HepG2 (cell line): ENCODE results near the gene DUOXA2. TPM values are rescaled to one million over a fixed set of nuclear protein-coding genes. Genes with fewer than 3 reads are reported as not detected.

ENCODE experiments used
- ATAC-seq: fragments of 200-7000 bp; cut with Tn5 transposase; 3 replicates; pipeline ENCODE4 v1.9.1; 2020; ENCODE audit warnings: mild to moderate bottlenecking, moderate library complexity
- BruUV-seq: library from RNA; stranded (reverse); fragments of 400-500 nt; replicated peaks from 2 replicates; lab custom pipeline; 2021; lab: Mats Ljungman, UMichigan
- CTCF ChIA-PET: fragments of 300-600 bp; formaldehyde crosslinking; extraction: SDS; loops from one replicate; lab custom pipeline; 2021; ENCODE audit warnings: low total read pairs, inconsistent platforms, low intra/inter-chr PET ratio; lab: Yijun Ruan, JAX
- POLR2A ChIA-PET: fragments of 350-600 bp; sonication (Branson Sonifier 250); formaldehyde crosslinking; loops from one replicate; lab custom pipeline; 2020; ENCODE audit warnings: antibody characterized with exemption, inconsistent platforms; lab: Yijun Ruan, JAX
- DNase-seq: peaks from one replicate; pipeline ENCODE4 v3.0.0-alpha.2; 2015; ENCODE audit warnings: low spot score
- FAIRE-seq: peaks from 3 replicates; lab custom pipeline; 2011; peaks lifted over from hg19 to GRCh38; lab: Jason Lieb, UNC
- H2AFZ ChIP-seq: one replicate; pipeline ENCODE4 v1.6.1; 2011; ENCODE audit warnings: low read length, inconsistent platforms
- H3K27ac ChIP-seq: fragments of 300-600 bp; 3 replicates; pipeline ENCODE4 v1.8.0; 2011; ENCODE audit warnings: mixed run types, mild to moderate bottlenecking, mixed read lengths, low read length, inconsistent platforms; ENCODE audit not compliant: insufficient read depth; ENCODE audit errors: extremely low read length
- H3K27me3 ChIP-seq, 2 experiments: fragments of 200-600 bp in 1 of 2; 2 replicates in 1 of 2; 3 replicates in 1 of 2; pipeline versions ENCODE4 v1.6.0 to v1.8.0; 2011; ENCODE audit warnings: low read length in 2 of 2, mild to moderate bottlenecking in 2 of 2, moderate library complexity in 2 of 2, inconsistent platforms in 1 of 2; ENCODE audit not compliant: insufficient read depth in 2 of 2, control insufficient read depth in 1 of 2
- H3K36me3 ChIP-seq, 2 experiments: fragments of 200-600 bp in 1 of 2; replicated peaks in 1 of 2; 2 replicates in 1 of 2; 3 replicates in 1 of 2; pipeline versions ENCODE4 v1.5.1 to v1.8.0; 2011; ENCODE audit warnings: low read length in 2 of 2, inconsistent platforms in 1 of 2; ENCODE audit not compliant: insufficient read depth in 2 of 2, control insufficient read depth in 1 of 2
- H3K4me1 ChIP-seq: 2 replicates; pipeline ENCODE4 v1.5.1; 2012; ENCODE audit warnings: low read length, inconsistent platforms; ENCODE audit not compliant: insufficient read depth
- H3K4me2 ChIP-seq: 2 replicates; pipeline ENCODE4 v1.6.0; 2011; ENCODE audit warnings: low read depth, low read length, inconsistent platforms
- H3K4me3 ChIP-seq, 3 experiments: fragments of 200-600 bp in 1 of 3; sonication (generic), shearing (Covaris generic) in 1 of 3; replicated peaks in 1 of 3; 2 replicates each; pipeline ENCODE4 v1.5.1; 2011 to 2016; ENCODE audit warnings: low read length in 3 of 3, inconsistent platforms in 2 of 3, low read depth in 2 of 3, mild to moderate bottlenecking in 2 of 3, control low read depth in 1 of 3, mixed read lengths in 1 of 3; ENCODE audit not compliant: insufficient read depth in 1 of 3
- H3K79me2 ChIP-seq: one replicate; pipeline ENCODE4 v1.6.1; 2011; ENCODE audit warnings: low read length, inconsistent platforms; ENCODE audit not compliant: insufficient read depth
- H3K9ac ChIP-seq: 2 replicates; pipeline ENCODE4 v1.6.0; 2011; ENCODE audit warnings: mild to moderate bottlenecking, low read depth, low read length, inconsistent platforms; ENCODE audit not compliant: insufficient read depth
- H3K9me3 ChIP-seq: 2 replicates; pipeline ENCODE4 v1.5.1; 2012; ENCODE audit warnings: mild to moderate bottlenecking, low read length
- H4K20me1 ChIP-seq: 2 replicates; pipeline ENCODE4 v1.6.0; 2011; ENCODE audit warnings: inconsistent platforms, mild to moderate bottlenecking, low read length, moderate library complexity; ENCODE audit not compliant: insufficient read depth
- MAX ChIP-seq: IDR thresholded peaks from 2 replicates; pipeline ENCODE4 v1.6.1; 2012; ENCODE audit warnings: inconsistent platforms
- MTF2 ChIP-seq: sonication (generic); formaldehyde crosslinking; IDR thresholded peaks from 2 replicates; pipeline ENCODE4 v1.5.0; 2020; ENCODE audit warnings: missing genetic modification reagents, borderline replicate concordance
- ZNF282 ChIP-seq: fragments of 450-650 bp; IDR thresholded peaks from 2 replicates; pipeline ENCODE4 v1.6.1; 2018; ENCODE audit not compliant: partially characterized antibody
- ZNF343 ChIP-seq: sonication (generic); formaldehyde crosslinking; IDR thresholded peaks from 2 replicates; pipeline ENCODE4 v1.4.0; 2020; ENCODE audit warnings: mild to moderate bottlenecking, missing genetic modification reagents
- ZNF574 ChIP-seq: sonication (generic); formaldehyde crosslinking; IDR thresholded peaks from 2 replicates; pipeline ENCODE4 v1.4.0; 2020; ENCODE audit warnings: missing genetic modification reagents
- ZNF576 ChIP-seq: sonication (generic); formaldehyde crosslinking; IDR thresholded peaks from 2 replicates; pipeline ENCODE4 v1.4.0; 2020; ENCODE audit warnings: mild to moderate bottlenecking, missing genetic modification reagents
- ZNF770 ChIP-seq: sonication (generic); formaldehyde crosslinking; IDR thresholded peaks from 2 replicates; pipeline ENCODE4 v1.5.0; 2020; ENCODE audit warnings: mild to moderate bottlenecking, missing genetic modification reagents
- WGBS: methylation state at CpG from one replicate; pipeline ENCODE4 v1.1.6; 2017; ENCODE audit warnings: low lambda C conversion rate; 5-methylcytosine and 5-hydroxymethylcytosine counted together
- in situ Hi-C: cut with HindIII; loops from 2 replicates; pipeline ENCODE4 v1.10.0; 2017; ENCODE audit warnings: low pct_unique_long_range_greater_than_20kb; ENCODE audit not compliant: extremely low pct_ligation_motif_present
- intact Hi-C: fragments of 100-400 bp; cut with micrococcal nuclease; formaldehyde crosslinking; loops from one replicate; pipeline ENCODE4 v1.10.0; 2022; ENCODE audit not compliant: unreplicated experiment
- polyA plus RNA-seq, 8 experiments: library from polyadenylated mRNA; depleted of rRNA in 3 of 8; stranded (reverse) in 7 of 8; unstranded in 1 of 8; fragments of >200 nt; fragmentation: Illumina TruSeq in 4 of 8; extraction: Trizol in 4 of 8; gene quantifications; 2 replicates each; pipeline versions ENCODE4 v1.2.1 to v1.2.3, GENCODE V29; 2011 to 2016; ENCODE audit warnings: low read depth in 4 of 8, missing spikeins in 1 of 8, mixed read lengths in 1 of 8; ENCODE audit not compliant: insufficient read depth in 1 of 8
- total RNA-seq, 5 experiments: library from RNA; depleted of rRNA; stranded (reverse); fragments of >200 nt; fragmentation: Illumina TruSeq; extraction: Trizol; gene quantifications; 2 replicates each; pipeline ENCODE4 v1.2.3, GENCODE V29; 2016; ENCODE audit warnings: low read depth in 1 of 5

Gene DUOXA2
- total and polyA plus RNA-seq, 2 of the 13 experiments (the other 11 are each of a cell fraction or from before 2014, with no cell fraction given): 0.32 TPM; not detected in 1

GRCh38 chr15:45138814-45139765 is 25.0 kb downstream of the DUOXA2 start:
- DNase-seq: no peak
- intact Hi-C loops: no loop called here
- BruUV-seq: no TSS peak
- in situ Hi-C loops: no loop called here
- Histone ChIP-seq H3K27ac (no peak overlapping the region), H3K9me3 (no peaks in the 10 kb centered on the region), H2AFZ (no peak overlapping the region), H3K4me1 (no peaks in the 10 kb centered on the region), H3K79me2 (no peaks in the 10 kb centered on the region), H3K4me3 (no peak overlapping the region), H3K27me3 (peaks cover 3 to 22% of the 10 kb centered on the region in 2 experiments; a peak in 4 of 5 replicates), H3K9ac (no peak overlapping the region), H4K20me1 (no peaks in the 10 kb centered on the region), H3K4me2 (no peak overlapping the region), H3K36me3 (no peaks in the 10 kb centered on the region)
- ChIA-PET CTCF (no interaction called here), POLR2A (no interaction called here)
- WGBS: 57% methylated on average over 5 of the region's 12 CpGs
- TF ChIP-seq ZNF770 (CRISPR knock-in tag) (no peak), ZNF574 (CRISPR knock-in tag) (no peak), MTF2 (CRISPR knock-in tag) (no peak), MAX (no peak), ZNF282 (no peak), ZNF576 (CRISPR knock-in tag) (no peak), ZNF343 (CRISPR knock-in tag) (no peak)
- no peak for FAIRE-seq
- ATAC-seq: no peak
